Mesendoderm (in vitro differentiated cells): Measurements from ENCODE around the gene POMP.

Source experiments
- DNase-seq: peaks from one replicate; pipeline ENCODE4 v3.0.0; 2013
- H2AK5ac ChIP-seq: 2 replicates; pipeline ENCODE4 v1.6.1; 2013; ENCODE audit warnings: low read length, inconsistent platforms
- H2BK120ac ChIP-seq: 2 replicates; pipeline ENCODE4 v1.6.1; 2013; ENCODE audit warnings: low read depth, mild to moderate bottlenecking, low read length, moderate library complexity, mixed read lengths
- H2BK15ac ChIP-seq: replicated peaks from 2 replicates; pipeline ENCODE4 v1.6.1; 2013; ENCODE audit warnings: low read depth, mild to moderate bottlenecking, moderate library complexity
- H2BK5ac ChIP-seq: 2 replicates; pipeline ENCODE4 v1.6.1; 2013; ENCODE audit warnings: low read length, inconsistent platforms
- H3K18ac ChIP-seq: 2 replicates; pipeline ENCODE4 v1.6.1; 2013; ENCODE audit warnings: mild to moderate bottlenecking, low read length, mixed read lengths
- H3K23ac ChIP-seq: one replicate; pipeline ENCODE4 v1.6.1; 2013; ENCODE audit warnings: low read length
- H3K27ac ChIP-seq: 2 replicates; pipeline ENCODE4 v1.5.1; 2013; ENCODE audit warnings: low read depth, mild to moderate bottlenecking, inconsistent platforms, low read length, moderate library complexity
- H3K27me3 ChIP-seq: 2 replicates; pipeline ENCODE4 v1.6.1; 2013; ENCODE audit warnings: low read length, control low read depth, mild to moderate bottlenecking, inconsistent platforms; ENCODE audit not compliant: insufficient read depth, poor library complexity
- H3K36me3 ChIP-seq: 2 replicates; pipeline ENCODE4 v1.6.1; 2013; ENCODE audit warnings: low read length, inconsistent platforms; ENCODE audit not compliant: control insufficient read depth, insufficient read depth
- H3K4ac ChIP-seq: one replicate; pipeline ENCODE4 v1.6.1; 2013; ENCODE audit warnings: low read depth, mild to moderate bottlenecking, low read length, moderate library complexity
- H3K4me1 ChIP-seq: 2 replicates; pipeline ENCODE4 v1.6.1; 2013; ENCODE audit warnings: low read depth, low read length, inconsistent platforms; ENCODE audit not compliant: control insufficient read depth
- H3K4me2 ChIP-seq: 2 replicates; pipeline ENCODE4 v1.6.1; 2013; ENCODE audit warnings: low read length
- H3K4me3 ChIP-seq: 2 replicates; pipeline ENCODE4 v1.5.1; 2013; ENCODE audit warnings: mild to moderate bottlenecking, low read length
- H3K56ac ChIP-seq: one replicate; pipeline ENCODE4 v1.6.1; 2013; ENCODE audit warnings: low read length
- H3K79me1 ChIP-seq: 2 replicates; pipeline ENCODE4 v1.6.1; 2013; ENCODE audit warnings: low read length, inconsistent platforms
- H3K79me2 ChIP-seq: 2 replicates; pipeline ENCODE4 v1.6.1; 2013; ENCODE audit warnings: mild to moderate bottlenecking, low read length; ENCODE audit not compliant: control insufficient read depth, insufficient read depth
- H3K9ac ChIP-seq: 2 replicates; pipeline ENCODE4 v1.6.1; 2013; ENCODE audit warnings: low read length, inconsistent platforms
- H4K5ac ChIP-seq: one replicate; pipeline ENCODE4 v1.6.1; 2013; ENCODE audit warnings: low read length
- H4K8ac ChIP-seq: one replicate; pipeline ENCODE4 v1.6.1; 2013; ENCODE audit warnings: low read depth, mild to moderate bottlenecking, control low read depth, low read length, moderate library complexity
- WGBS: extraction: QIAGEN DNeasy Blood & Tissue Kit; methylation state at CpG from one replicate; pipeline ENCODE4 v1.1.7; 2013; ENCODE audit warnings: low lambda C conversion rate, missing lambda C conversion rate; ENCODE audit not compliant: insufficient coverage; ENCODE audit errors: extremely low coverage; 5-methylcytosine and 5-hydroxymethylcytosine counted together

Gene POMP

GRCh38 chr13:28704919-28705318, 46.0 kb downstream of the POMP start:
- H3K4me2 ChIP-seq = no peak overlapping the region
- H3K56ac ChIP-seq = peak overlapping the region; percentile 1
- H3K27ac ChIP-seq = peak overlapping the region; percentile 32

GRCh38 chr13:28705461-28706083, 46.6 kb downstream of the POMP start:
- no CpG with 5 or more reads among the region's 5 CpGs for WGBS
- H3K79me2 ChIP-seq = no peaks in the 10 kb centered on the region
- H3K27me3 ChIP-seq = no peaks in the 10 kb centered on the region
- peaks cover 11% of the 10 kb centered on the region for H3K4me1 ChIP-seq
- no peak overlapping the region for H3K4ac ChIP-seq
- no peak overlapping the region for H3K4me3 ChIP-seq
- no peak for DNase-seq
- H3K27ac ChIP-seq = no peak overlapping the region
- H2AK5ac ChIP-seq = no peak overlapping the region
- H2BK5ac ChIP-seq = no peak overlapping the region
- no peak overlapping the region for H4K5ac ChIP-seq
- H3K79me1 ChIP-seq = no peaks in the 10 kb centered on the region
- H3K36me3 ChIP-seq = no peaks in the 10 kb centered on the region
- no peak overlapping the region for H3K56ac ChIP-seq
- no peak overlapping the region for H2BK15ac ChIP-seq
- H2BK120ac ChIP-seq = no peak overlapping the region
- H3K23ac ChIP-seq = no peak overlapping the region
- no peak overlapping the region for H3K18ac ChIP-seq
- no peak overlapping the region for H3K9ac ChIP-seq
- no peak overlapping the region for H4K8ac ChIP-seq
- no peak overlapping the region for H3K4me2 ChIP-seq

More at GRCh38 chr13:28704919-28705318, 46.0 kb downstream of the POMP start:
- H3K36me3 ChIP-seq = no peaks in the 10 kb centered on the region
- no peak overlapping the region for H3K23ac ChIP-seq
- H3K4me3 ChIP-seq = no peak overlapping the region
- H3K9ac ChIP-seq = no peak overlapping the region
- no peak overlapping the region for H3K18ac ChIP-seq
- no peak overlapping the region for H3K4ac ChIP-seq
- no peaks in the 10 kb centered on the region for H3K27me3 ChIP-seq
- peak overlapping the region; percentile 5 for H2BK5ac ChIP-seq
- H2BK15ac ChIP-seq = no peak overlapping the region
- H3K79me2 ChIP-seq = no peaks in the 10 kb centered on the region
- no peak overlapping the region for H2AK5ac ChIP-seq
- H4K8ac ChIP-seq = no peak overlapping the region
- peaks cover 11% of the 10 kb centered on the region for H3K4me1 ChIP-seq
- H2BK120ac ChIP-seq = no peak overlapping the region
- H4K5ac ChIP-seq = no peak overlapping the region
- no peaks in the 10 kb centered on the region for H3K79me1 ChIP-seq
- no peak for DNase-seq

- Histone ChIP-seq H3K18ac (no peak overlapping the region), H2BK5ac (no peak overlapping the region), H3K9ac (no peak overlapping the region), H3K4me3 (no peak overlapping the region), H3K23ac (no peak overlapping the region), H3K4me2 (no peak overlapping the region), H4K8ac (no peak overlapping the region), H2BK15ac (no peak overlapping the region), H2BK120ac (no peak overlapping the region), H4K5ac (no peak overlapping the region), H3K79me2 (no peaks in the 10 kb centered on the region), H3K79me1 (no peaks in the 10 kb centered on the region), H3K4me1 (peaks cover 11% of the 10 kb centered on the region), H3K56ac (no peak overlapping the region), H3K4ac (no peak overlapping the region), H3K27ac (no peak overlapping the region), H3K36me3 (no peaks in the 10 kb centered on the region), H2AK5ac (no peak overlapping the region), H3K27me3 (no peaks in the 10 kb centered on the region)
- DNase-seq = no peak
- WGBS = no CpG with 5 or more reads among the region's 5 CpGs
Observed at GRCh38 chr13:28707629-28708427, 48.9 kb downstream of the POMP start.

GRCh38 chr13:28710161-28710560, 51.2 kb downstream of the POMP start:
- Histone ChIP-seq H3K18ac (no peak overlapping the region), H2BK120ac (no peak overlapping the region), H3K9ac (no peak overlapping the region), H3K27ac (no peak overlapping the region), H2BK5ac (no peak overlapping the region), H3K36me3 (no peaks in the 10 kb centered on the region), H3K4me1 (peaks cover 3% of the 10 kb centered on the region), H2BK15ac (no peak overlapping the region), H2AK5ac (no peak overlapping the region), H3K79me2 (no peaks in the 10 kb centered on the region), H4K8ac (no peak overlapping the region), H4K5ac (no peak overlapping the region), H3K27me3 (no peaks in the 10 kb centered on the region), H3K4ac (no peak overlapping the region), H3K4me2 (no peak overlapping the region), H3K4me3 (no peak overlapping the region), H3K79me1 (no peaks in the 10 kb centered on the region), H3K56ac (no peak overlapping the region), H3K23ac (no peak overlapping the region)
- DNase-seq = no peak
- no CpG with 5 or more reads among the region's 4 CpGs for WGBS

GRCh38 chr13:28714651-28715050, 55.7 kb downstream of the POMP start:
- no CpG with 5 or more reads among the region's 1 CpG for WGBS
- Histone ChIP-seq H3K79me1 (no peaks in the 10 kb centered on the region), H3K79me2 (no peaks in the 10 kb centered on the region), H2BK15ac (no peak overlapping the region), H4K5ac (no peak overlapping the region), H3K36me3 (no peaks in the 10 kb centered on the region), H3K56ac (no peak overlapping the region), H3K4ac (no peak overlapping the region), H3K9ac (no peak overlapping the region), H4K8ac (no peak overlapping the region), H2AK5ac (no peak overlapping the region), H3K18ac (peak overlapping the region; percentile 5), H2BK120ac (no peak overlapping the region), H3K23ac (no peak overlapping the region), H2BK5ac (no peak overlapping the region), H3K27ac (no peak overlapping the region), H3K4me1 (peaks cover 9% of the 10 kb centered on the region), H3K4me3 (no peak overlapping the region), H3K27me3 (no peaks in the 10 kb centered on the region), H3K4me2 (no peak overlapping the region)
- no peak for DNase-seq
